GOT3 (cell line): ENCODE data around the gene KRTAP12-4.
"Not testable (repeated sequence)": the region's sequence is repeated elsewhere in the genome, so short reads cannot be mapped to it uniquely, and the experiment has no call there.

Source experiments
- DNase-seq: peaks from one replicate; lab custom pipeline; 2025; ENCODE audit warnings: mixed read lengths; lab: John Stamatoyannopoulos, UW

KRTAP12-4 gene

DNA sequence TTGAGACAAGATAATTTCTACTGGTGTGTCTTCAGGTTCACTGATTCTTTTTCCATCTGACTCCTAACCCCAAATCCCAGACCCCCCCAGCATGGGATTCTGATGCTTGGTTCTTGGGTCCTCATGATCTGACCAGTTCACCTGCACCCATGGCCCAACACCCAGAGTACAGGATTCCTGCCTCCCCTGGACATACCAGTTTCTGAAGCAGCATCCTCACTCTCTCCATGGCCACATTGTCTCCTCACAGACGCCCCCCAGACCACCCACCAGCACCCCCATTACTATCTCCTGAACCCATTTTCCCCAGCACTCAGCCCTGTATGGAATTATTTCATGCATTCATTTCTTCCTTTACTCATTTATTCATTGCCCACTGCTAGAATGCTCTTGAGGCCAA, 2.4 kb upstream of the KRTAP12-4 start:
- DNase-seq = no peak

GRCh38 chr21:44653656-44654575, 543 bp downstream of the KRTAP12-4 start:
- no peak for DNase-seq

DNA sequence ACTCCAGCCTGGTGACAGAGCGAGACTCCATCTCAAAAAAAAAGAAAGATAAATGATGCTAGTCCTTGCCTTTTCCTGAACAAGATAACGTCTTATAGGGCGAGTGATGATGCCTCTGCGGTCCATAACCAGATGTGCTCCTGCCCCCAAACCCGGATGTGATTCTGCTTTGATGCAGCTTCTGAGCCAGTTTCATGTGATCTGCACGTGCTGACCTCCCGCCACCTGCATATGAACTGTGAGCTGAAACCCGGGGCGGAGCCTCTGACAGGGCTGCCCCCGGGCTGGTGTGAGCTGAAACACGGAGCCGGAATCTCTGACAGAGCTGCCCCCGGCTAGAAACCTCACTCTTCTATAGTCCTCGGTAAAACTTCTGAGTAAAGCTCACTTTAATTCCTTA, 1.3 kb downstream of the KRTAP12-4 start:
- DNase-seq = no peak

DNA sequence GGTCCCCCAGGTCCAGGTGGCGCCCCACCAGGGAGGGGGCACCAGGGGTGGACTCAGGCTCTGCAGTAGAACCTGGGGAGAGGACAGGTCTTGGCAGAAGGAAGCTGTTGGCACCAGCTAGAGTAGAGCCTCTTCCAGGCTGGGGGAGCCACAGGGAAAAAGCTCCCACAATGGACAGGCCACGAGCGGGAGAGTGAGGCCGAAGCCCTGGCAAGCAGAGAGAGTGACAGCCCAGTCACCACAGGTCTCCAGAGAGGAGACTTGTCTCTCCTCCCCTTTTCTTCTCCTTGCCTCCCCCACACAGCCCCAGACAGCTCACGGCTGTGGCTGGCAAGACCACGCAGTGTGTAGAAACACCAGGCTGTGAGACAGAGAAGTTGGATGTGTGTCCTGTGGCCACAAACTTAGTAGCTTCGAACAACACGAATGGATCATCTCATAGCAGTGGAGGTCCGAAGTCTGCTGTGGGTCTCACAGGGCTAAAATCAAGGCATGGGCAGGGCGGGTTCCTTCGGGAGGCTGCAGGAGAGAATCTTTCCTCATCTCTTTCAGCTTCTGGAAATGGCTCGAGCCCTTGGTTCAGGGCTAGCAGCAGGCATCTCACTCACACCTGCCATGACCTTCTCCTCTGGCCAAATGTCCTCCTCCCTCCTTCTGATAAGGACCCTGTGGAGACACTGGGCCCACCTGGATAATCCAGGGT, 3.3 kb downstream of the KRTAP12-4 start:
- no peak for DNase-seq

GRCh38 chr21:44650265-44650972, 4.0 kb downstream of the KRTAP12-4 start:
- no peak for DNase-seq

GRCh38 chr21:44649521-44650100, 4.8 kb downstream of the KRTAP12-4 start:
- DNase-seq = no peak

- DNase-seq = no peak
These were observed 5.7 kb downstream of the KRTAP12-4 start for GRCh38 chr21:44648557-44649311.

DNA sequence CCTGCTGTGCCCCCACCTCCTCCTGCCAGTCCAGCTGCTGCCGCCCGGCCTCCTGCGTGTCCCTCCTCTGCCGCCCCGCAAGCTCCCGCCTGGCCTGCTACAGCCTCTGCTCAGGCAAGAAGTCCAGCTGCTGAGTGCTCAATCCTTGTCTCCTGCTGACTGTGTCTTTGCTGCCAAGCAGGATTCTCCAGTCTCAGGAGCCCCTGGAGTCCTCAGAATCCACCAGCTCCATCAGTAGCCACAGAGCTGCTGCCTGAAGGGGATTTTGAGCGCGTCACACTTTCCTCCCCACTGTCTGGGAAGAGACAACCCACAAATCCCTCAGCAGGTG, 7.3 kb downstream of the KRTAP12-4 start:
- DNase-seq = no peak

DNA sequence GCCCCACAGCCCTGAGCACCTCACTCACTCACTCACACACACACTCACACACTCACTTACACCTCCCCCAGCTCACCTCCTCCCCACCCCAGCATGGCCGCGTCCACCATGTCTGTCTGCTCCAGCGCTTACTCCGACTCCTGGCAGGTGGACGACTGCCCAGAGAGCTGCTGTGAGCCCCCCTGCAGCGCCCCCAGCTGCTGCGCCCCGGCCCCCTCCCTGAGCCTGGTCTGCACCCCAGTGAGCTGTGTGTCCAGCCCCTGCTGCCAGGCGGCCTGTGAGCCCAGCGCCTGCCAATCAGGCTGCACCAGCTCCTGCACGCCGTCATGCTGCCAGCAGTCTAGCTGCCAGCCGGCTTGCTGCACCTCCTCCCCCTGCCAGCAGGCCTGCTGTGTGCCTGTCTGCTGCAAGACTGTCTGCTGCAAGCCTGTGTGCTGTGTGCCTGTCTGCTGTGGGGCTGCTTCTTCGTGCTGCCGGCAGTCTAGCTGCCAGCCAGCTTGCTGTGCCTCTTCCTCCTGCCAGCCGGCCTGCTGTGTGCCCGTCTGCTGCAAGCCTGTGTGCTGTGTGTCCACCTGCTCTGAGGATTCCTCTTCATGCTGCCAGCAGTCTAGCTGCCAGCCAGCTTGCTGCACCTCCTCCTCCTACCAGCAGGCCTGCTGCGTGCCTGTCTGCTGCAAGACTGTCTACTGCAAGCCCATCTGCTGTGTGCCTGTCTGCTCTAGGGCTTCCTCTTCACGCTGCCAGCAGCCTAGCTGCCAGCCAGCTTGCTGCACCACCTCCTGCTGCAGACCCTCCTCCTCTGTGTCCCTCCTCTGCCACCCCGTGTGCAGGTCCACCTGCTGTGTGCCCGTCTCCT, 7.9 kb downstream of the KRTAP12-4 start, which contains the start of gene KRTAP10-11:
KRTAP10-11 (plus strand) TSS at position 49 of the 856 bp plus-strand sequence; CDS start at position 94, 45 bp downstream.
- DNase-seq = not testable (repeated sequence)

GRCh38 chr21:44644878-44645277, 9.6 kb downstream of the KRTAP12-4 start:
- DNase-seq = no peak

- no peak for DNase-seq
These were observed 10.6 kb downstream of the KRTAP12-4 start for GRCh38 chr21:44643741-44644310.

DNA sequence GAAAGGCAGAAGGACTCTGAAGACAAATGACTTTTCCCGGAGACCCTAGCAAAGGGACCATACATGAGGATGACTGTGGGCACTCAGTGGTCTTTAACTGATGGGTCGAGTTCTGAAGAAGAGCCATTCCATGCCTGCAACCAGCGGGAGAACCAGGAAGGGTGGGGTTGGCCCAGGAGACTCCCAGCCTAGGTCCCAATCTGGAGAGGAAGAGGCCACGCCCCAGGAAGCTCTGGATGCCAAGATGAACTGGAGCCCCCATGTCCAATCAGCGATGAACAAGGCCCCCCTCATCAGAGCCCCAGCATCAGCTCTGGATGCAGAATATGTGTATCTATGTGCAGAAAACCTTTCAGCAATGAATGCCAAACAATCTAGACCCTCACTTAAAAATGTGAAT, 13.7 kb downstream of the KRTAP12-4 start:
- no peak for DNase-seq

- no peak for DNase-seq
These were observed 15.2 kb downstream of the KRTAP12-4 start for GRCh38 chr21:44639331-44639655.

DNA sequence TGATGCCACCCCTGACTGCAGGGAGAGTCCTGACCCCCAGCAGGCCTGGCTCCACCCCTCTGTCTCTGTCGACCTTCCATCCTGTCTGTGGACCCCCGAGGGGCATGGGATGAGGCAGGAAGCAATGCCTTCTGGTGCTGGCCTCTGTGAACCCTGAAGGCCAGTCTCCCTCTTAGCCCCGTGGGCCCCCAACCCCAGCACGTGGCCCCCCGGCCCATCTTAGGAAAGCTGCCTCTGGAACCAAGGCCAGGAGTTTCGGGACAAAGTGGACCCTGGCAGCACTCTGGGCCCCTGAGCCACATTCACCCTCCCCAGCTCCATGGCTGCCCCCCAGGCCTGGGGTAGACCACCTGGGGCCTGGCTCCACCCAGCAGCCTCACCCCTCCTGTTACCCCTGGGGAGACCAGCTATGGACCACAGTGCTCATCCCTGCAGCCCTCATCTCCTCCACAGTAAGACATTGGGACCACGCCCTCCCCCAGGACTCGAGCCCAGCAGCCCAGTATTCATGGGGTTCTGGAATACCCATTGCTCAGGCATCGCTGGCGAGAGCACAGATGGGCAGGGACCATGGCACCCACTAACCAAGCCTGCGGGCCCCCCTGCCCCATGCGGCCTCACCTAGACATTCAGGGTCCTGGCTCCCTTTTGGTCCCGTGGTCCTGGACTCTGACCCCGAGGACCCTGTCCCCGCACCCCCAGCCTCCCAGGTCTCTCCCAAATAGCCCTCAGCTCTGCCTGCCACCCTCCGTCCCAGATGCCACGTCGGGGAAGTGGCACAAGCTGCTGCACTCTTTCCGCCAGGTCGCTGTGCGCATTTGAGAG, 15.7 kb downstream of the KRTAP12-4 start:
- DNase-seq = not testable (repeated sequence)

DNA sequence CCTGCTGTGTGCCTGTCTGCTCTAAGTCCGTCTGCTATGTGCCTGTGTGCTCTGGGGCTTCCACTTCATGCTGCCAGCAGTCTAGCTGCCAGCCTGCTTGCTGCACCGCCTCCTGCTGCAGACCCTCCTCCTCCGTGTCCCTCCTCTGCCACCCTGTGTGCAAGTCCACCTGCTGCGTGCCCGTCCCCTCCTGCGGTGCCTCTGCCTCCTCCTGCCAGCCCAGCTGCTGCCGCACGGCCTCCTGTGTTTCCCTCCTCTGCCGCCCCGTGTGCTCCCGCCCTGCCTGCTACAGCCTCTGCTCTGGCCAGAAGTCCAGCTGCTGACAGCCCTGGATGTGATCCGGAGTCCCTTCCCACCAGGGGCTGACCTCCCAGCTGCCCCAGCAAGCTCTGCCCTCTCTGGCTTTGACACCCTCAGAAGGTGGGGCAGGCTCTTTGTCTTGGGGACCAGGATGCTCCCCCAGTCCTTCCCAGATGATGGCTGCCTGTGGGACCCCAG, 16.6 kb downstream of the KRTAP12-4 start:
- DNase-seq = not testable (repeated sequence)

DNA sequence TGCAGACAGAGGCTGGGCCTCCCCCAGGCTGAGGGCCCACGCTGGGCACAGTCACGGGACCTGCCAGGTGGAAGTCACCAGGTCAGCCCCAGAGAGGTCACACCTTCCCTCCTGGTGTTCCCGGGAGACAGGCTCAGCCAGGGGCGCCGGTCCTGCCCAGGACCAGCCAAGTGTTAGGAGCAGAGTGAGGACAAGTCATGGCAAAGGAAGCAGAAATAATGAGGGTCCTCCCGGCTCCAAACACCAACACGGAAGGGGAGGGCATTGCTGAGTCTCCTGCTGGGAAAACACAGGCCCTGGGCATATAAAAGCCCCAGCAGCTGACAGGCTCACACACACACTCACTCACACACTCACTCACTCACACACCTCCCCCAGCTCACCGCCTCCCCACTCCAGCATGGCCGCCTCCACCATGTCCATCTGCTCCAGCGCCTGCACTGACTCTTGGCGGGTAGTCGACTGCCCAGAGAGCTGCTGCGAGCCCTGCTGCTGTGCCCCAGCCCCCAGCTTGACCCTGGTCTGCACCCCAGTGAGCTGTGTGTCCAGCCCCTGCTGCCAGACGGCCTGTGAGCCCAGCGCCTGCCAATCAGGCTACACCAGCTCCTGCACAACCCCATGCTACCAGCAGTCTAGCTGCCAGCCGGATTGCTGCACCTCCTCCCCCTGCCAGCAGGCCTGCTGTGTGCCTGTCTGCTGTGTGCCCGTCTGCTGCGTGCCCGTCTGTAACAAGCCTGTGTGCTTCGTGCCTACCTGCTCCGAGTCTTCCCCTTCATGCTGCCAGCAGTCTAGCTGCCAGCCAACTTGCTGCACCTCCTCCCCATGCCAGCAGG, 17.2 kb downstream of the KRTAP12-4 start, which contains the start of gene KRTAP10-10:
KRTAP10-10 (plus strand) TSS at position 339 of the 833 bp plus-strand sequence; CDS start at position 401, 62 bp downstream.
- no peak for DNase-seq

DNA sequence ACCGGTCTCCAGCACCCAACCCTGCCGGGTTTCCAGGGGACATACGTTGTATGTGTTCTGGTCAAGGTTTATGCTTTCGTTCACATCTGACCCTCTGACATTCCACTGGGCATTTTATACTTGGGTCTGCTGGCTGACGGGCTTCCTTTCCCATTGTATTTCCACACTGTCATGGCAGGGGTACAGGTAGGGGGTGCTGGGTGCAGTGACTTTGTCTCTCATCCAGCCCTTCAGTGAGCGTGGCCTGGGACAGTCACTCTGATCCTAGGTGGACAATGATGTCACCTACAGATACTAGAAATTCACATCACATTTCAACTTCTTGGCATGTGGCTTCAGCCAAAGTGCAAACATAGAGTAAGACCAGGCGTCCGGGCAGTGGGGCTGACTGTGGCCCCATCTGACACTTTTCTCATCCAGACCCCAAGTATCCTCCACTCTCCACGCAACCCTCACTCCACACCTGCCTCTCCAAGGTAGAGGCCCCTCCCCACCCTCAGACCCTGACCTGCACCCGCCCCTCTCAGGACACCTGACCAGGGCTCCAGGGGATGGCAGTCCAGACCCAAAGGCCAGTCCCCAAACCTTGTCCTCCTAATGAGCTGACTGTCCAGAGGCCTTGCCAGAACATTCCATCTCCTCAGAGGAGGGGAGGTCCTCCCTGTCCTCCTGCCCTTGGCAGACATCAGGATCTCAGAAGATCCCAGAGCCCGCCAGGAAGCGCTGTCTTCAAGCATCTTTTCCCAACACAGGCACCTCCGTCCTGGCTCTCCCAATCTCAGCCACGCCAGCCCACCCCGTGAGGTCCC, 18.0 kb downstream of the KRTAP12-4 start:
- no peak for DNase-seq
